Neural progenitor cell (in vitro differentiated cells): Measurements from ENCODE around the gene PSMD14. TPM values are rescaled to one million over a fixed set of nuclear protein-coding genes. Genes with fewer than 3 reads are reported as not detected.

Source experiments
- DNase-seq: peaks from one replicate; pipeline ENCODE4 v3.0.0-alpha.2; 2016; ENCODE audit warnings: low spot score
- H2AFZ ChIP-seq: fragments of 200-600 bp; sonication (generic); replicated peaks from 2 replicates; pipeline ENCODE4 v1.6.1; 2016; ENCODE audit warnings: antibody characterized with exemption
- H3F3A ChIP-seq: fragments of 200-600 bp; sonication (generic); 2 replicates; pipeline ENCODE4 v1.6.1; 2016; ENCODE audit warnings: antibody characterized with exemption, low read depth
- H3K27ac ChIP-seq: fragments of 200-600 bp; sonication (generic); 2 replicates; pipeline ENCODE4 v1.5.1; 2016; ENCODE audit warnings: mild to moderate bottlenecking
- H3K27me3 ChIP-seq: fragments of 200-600 bp; sonication (generic); 2 replicates; pipeline ENCODE4 v1.6.1; 2016; ENCODE audit warnings: mild to moderate bottlenecking, moderate library complexity
- H3K36me3 ChIP-seq: fragments of 200-600 bp; sonication (generic); 2 replicates; pipeline ENCODE4 v1.5.1; 2016
- H3K4me1 ChIP-seq: fragments of 200-600 bp; sonication (generic); 2 replicates; pipeline ENCODE4 v1.6.1; 2016; ENCODE audit warnings: mixed run types
- H3K4me2 ChIP-seq: fragments of 200-600 bp; sonication (generic); 2 replicates; pipeline ENCODE4 v1.6.1; 2016
- H3K4me3 ChIP-seq: fragments of 200-600 bp; sonication (generic); 2 replicates; pipeline ENCODE4 v1.5.1; 2016
- H3K79me2 ChIP-seq: fragments of 200-600 bp; sonication (generic); 2 replicates; pipeline ENCODE4 v1.6.1; 2016; ENCODE audit warnings: low read depth
- H3K9ac ChIP-seq: fragments of 200-600 bp; sonication (generic); 2 replicates; pipeline ENCODE4 v1.6.1; 2016
- H3K9me3 ChIP-seq: fragments of 200-600 bp; sonication (generic); 2 replicates; pipeline ENCODE4 v1.5.1; 2016; ENCODE audit warnings: low read depth
- H4K20me1 ChIP-seq: fragments of 200-600 bp; sonication (generic); 2 replicates; pipeline ENCODE4 v1.6.1; 2016; ENCODE audit warnings: low read depth
- H3K27ac Mint-ChIP-seq: 3 replicates; pipeline ENCODE4 v1.8.0; 2021; ENCODE audit warnings: mixed read lengths
- H3K27me3 Mint-ChIP-seq: 2 replicates; pipeline ENCODE4 v1.8.0; 2022; ENCODE audit warnings: low read depth, mild to moderate bottlenecking, inconsistent platforms, moderate library complexity, mixed read lengths; ENCODE audit not compliant: insufficient read depth
- H3K36me3 Mint-ChIP-seq: 3 replicates; pipeline ENCODE4 v1.8.0; 2021; ENCODE audit warnings: mixed read lengths
- H3K4me1 Mint-ChIP-seq: 3 replicates; pipeline ENCODE4 v1.8.0; 2021; ENCODE audit warnings: mixed read lengths
- H3K4me3 Mint-ChIP-seq: 3 replicates; pipeline ENCODE4 v1.8.0; 2021; ENCODE audit warnings: mild to moderate bottlenecking, moderate library complexity, mixed read lengths
- H3K9me3 Mint-ChIP-seq: 3 replicates; pipeline ENCODE4 v1.8.0; 2020; ENCODE audit warnings: mixed read lengths
- EZH2 ChIP-seq: fragments of 200-600 bp; sonication (generic); IDR thresholded peaks from 2 replicates; pipeline ENCODE4 v1.6.1; 2017; ENCODE audit warnings: antibody characterized with exemption, mild to moderate bottlenecking, moderate library complexity
- EZH2phosphoT487 ChIP-seq: fragments of 200-600 bp; sonication (generic); IDR thresholded peaks from 2 replicates; pipeline ENCODE4 v1.6.1; 2017; ENCODE audit warnings: antibody characterized with exemption
- total RNA-seq: library from RNA; depleted of rRNA; stranded (reverse); fragments of >200 nt; gene quantifications from 2 replicates; pipeline ENCODE4 v1.2.3, GENCODE V29; 2015; ENCODE audit warnings: low replicate concordance
- TF ChIP-seq, protein P1 (sequence below): fragments of 200-600 bp; sonication (generic); IDR thresholded peaks from 2 replicates; pipeline ENCODE4 v1.5.1; 2017; ENCODE audit warnings: antibody characterized with exemption, mild to moderate bottlenecking

Gene PSMD14
- total RNA-seq, 1 donor from 2014 or later: 152 TPM

- Histone ChIP-seq H4K20me1 (peaks cover 51% of the 10 kb centered on the region), H3K9ac (no peak overlapping the region), H3K4me2 (no peak overlapping the region), H3K4me3 (no peak overlapping the region), H3F3A (peaks cover 9% of the 10 kb centered on the region), H3K27ac (no peak overlapping the region), H3K79me2 (peaks cover 99% of the 10 kb centered on the region), H3K9me3 (no peaks in the 10 kb centered on the region), H2AFZ (no peak overlapping the region), H3K36me3 (no peaks in the 10 kb centered on the region), H3K27me3 (no peaks in the 10 kb centered on the region), H3K4me1 (peaks cover 8% of the 10 kb centered on the region)
- Mint-ChIP-seq H3K4me3 (no peak overlapping the region), H3K27ac (no peak overlapping the region), H3K4me1 (peaks cover 30% of the 10 kb centered on the region), H3K27me3 (no peaks in the 10 kb centered on the region), H3K36me3 (peaks cover 5% of the 10 kb centered on the region), H3K9me3 (no peaks in the 10 kb centered on the region)
- no peak for DNase-seq
- TF ChIP-seq, protein P1, sequence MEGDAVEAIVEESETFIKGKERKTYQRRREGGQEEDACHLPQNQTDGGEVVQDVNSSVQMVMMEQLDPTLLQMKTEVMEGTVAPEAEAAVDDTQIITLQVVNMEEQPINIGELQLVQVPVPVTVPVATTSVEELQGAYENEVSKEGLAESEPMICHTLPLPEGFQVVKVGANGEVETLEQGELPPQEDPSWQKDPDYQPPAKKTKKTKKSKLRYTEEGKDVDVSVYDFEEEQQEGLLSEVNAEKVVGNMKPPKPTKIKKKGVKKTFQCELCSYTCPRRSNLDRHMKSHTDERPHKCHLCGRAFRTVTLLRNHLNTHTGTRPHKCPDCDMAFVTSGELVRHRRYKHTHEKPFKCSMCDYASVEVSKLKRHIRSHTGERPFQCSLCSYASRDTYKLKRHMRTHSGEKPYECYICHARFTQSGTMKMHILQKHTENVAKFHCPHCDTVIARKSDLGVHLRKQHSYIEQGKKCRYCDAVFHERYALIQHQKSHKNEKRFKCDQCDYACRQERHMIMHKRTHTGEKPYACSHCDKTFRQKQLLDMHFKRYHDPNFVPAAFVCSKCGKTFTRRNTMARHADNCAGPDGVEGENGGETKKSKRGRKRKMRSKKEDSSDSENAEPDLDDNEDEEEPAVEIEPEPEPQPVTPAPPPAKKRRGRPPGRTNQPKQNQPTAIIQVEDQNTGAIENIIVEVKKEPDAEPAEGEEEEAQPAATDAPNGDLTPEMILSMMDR: no peak
- TF ChIP-seq EZH2 (no peak), EZH2phosphoT487 (no peak)
These were observed 44.5 kb downstream of the PSMD14 start for GRCh38 chr2:161352719-161353118.

GRCh38 chr2:161353543-161353942 is 45.3 kb downstream of the PSMD14 start:
- peaks cover 99% of the 10 kb centered on the region for H3K79me2 ChIP-seq
- TF ChIP-seq, protein P1: no peak
- TF ChIP-seq EZH2phosphoT487: no peak
- TF ChIP-seq EZH2: no peak

GRCh38 chr2:161354106-161354505 is 45.9 kb downstream of the PSMD14 start:
- Histone ChIP-seq H3K4me2 (no peak overlapping the region), H3K27ac (no peak overlapping the region), H3K79me2 (peaks cover 100% of the 10 kb centered on the region), H3F3A (peaks cover 9% of the 10 kb centered on the region), H3K27me3 (no peaks in the 10 kb centered on the region), H2AFZ (no peak overlapping the region), H4K20me1 (peaks cover 49% of the 10 kb centered on the region), H3K36me3 (peaks cover 4% of the 10 kb centered on the region), H3K9ac (no peak overlapping the region), H3K4me1 (peaks cover 8% of the 10 kb centered on the region), H3K9me3 (no peaks in the 10 kb centered on the region), H3K4me3 (no peak overlapping the region)
- Mint-ChIP-seq H3K27ac (no peak overlapping the region), H3K4me1 (peaks cover 30% of the 10 kb centered on the region), H3K36me3 (peaks cover 2% of the 10 kb centered on the region), H3K27me3 (no peaks in the 10 kb centered on the region), H3K9me3 (peaks cover 3% of the 10 kb centered on the region), H3K4me3 (no peak overlapping the region)
- TF ChIP-seq EZH2phosphoT487 (no peak), EZH2 (no peak)
- TF ChIP-seq, protein P1: no peak
- DNase-seq: no peak

More at GRCh38 chr2:161353543-161353942, 45.3 kb downstream of the PSMD14 start:
- peaks cover 4% of the 10 kb centered on the region for H3K36me3 ChIP-seq
- no peak overlapping the region for H3K4me3 ChIP-seq
- no peak overlapping the region for H2AFZ ChIP-seq
- no peaks in the 10 kb centered on the region for H3K9me3 ChIP-seq
- H3K27me3 Mint-ChIP-seq: no peaks in the 10 kb centered on the region
- H4K20me1 ChIP-seq: peaks cover 49% of the 10 kb centered on the region
- H3K4me3 Mint-ChIP-seq: no peak overlapping the region
- H3K9me3 Mint-ChIP-seq: no peaks in the 10 kb centered on the region
- peaks cover 8% of the 10 kb centered on the region for H3K4me1 ChIP-seq
- H3K36me3 Mint-ChIP-seq: peaks cover 5% of the 10 kb centered on the region
- H3K27me3 ChIP-seq: no peaks in the 10 kb centered on the region
- no peak overlapping the region for H3K27ac Mint-ChIP-seq
- peaks cover 9% of the 10 kb centered on the region for H3F3A ChIP-seq
- peaks cover 30% of the 10 kb centered on the region for H3K4me1 Mint-ChIP-seq
- H3K4me2 ChIP-seq: no peak overlapping the region
- no peak overlapping the region for H3K27ac ChIP-seq
- H3K9ac ChIP-seq: no peak overlapping the region
- no peak for DNase-seq
